IPS-18c (cell line): ENCODE data around the gene SPG11.
"Not testable (repeated sequence)": the region's sequence is repeated elsewhere in the genome, so short reads cannot be mapped to it uniquely, and the experiment has no call there.

ENCODE experiments used
- H3K4me3 ChIP-seq: 2 replicates; pipeline ENCODE4 v1.7.0; 2013; ENCODE audit warnings: low read depth, mild to moderate bottlenecking, low read length, moderate library complexity; ENCODE audit not compliant: insufficient read depth
- H3K9me3 ChIP-seq: one replicate; pipeline ENCODE4 v1.6.1; 2013; ENCODE audit warnings: mild to moderate bottlenecking, low read length, moderate library complexity; ENCODE audit not compliant: control insufficient read depth, insufficient read depth

Gene SPG11

GRCh38 chr15:44654858-44655257, 8.6 kb downstream of the SPG11 start:
- H3K4me3 ChIP-seq = no peak overlapping the region

GRCh38 chr15:44647637-44648036, 15.8 kb downstream of the SPG11 start:
- no peak overlapping the region for H3K4me3 ChIP-seq
- no peaks in the 10 kb centered on the region for H3K9me3 ChIP-seq

More at GRCh38 chr15:44654858-44655257, 8.6 kb downstream of the SPG11 start:
- no peaks in the 10 kb centered on the region for H3K9me3 ChIP-seq

- H3K4me3 ChIP-seq = no peak overlapping the region
These were observed 16.4 kb downstream of the SPG11 start for GRCh38 chr15:44647036-44647435.

GRCh38 chr15:44646460-44646859, 17.0 kb downstream of the SPG11 start:
- no peaks in the 10 kb centered on the region for H3K9me3 ChIP-seq
- H3K4me3 ChIP-seq = no peak overlapping the region

More at GRCh38 chr15:44647036-44647435, 16.4 kb downstream of the SPG11 start:
- no peaks in the 10 kb centered on the region for H3K9me3 ChIP-seq

- H3K9me3 ChIP-seq = no peaks in the 10 kb centered on the region
- H3K4me3 ChIP-seq = no peak overlapping the region
These were observed 21.8 kb downstream of the SPG11 start for GRCh38 chr15:44641651-44642050.

- Histone ChIP-seq H3K4me3 (no peak overlapping the region), H3K9me3 (no peaks in the 10 kb centered on the region)
These were observed 26.5 kb downstream of the SPG11 start for GRCh38 chr15:44636976-44637375.

- H3K9me3 ChIP-seq = peaks cover 2% of the 10 kb centered on the region
- no peak overlapping the region for H3K4me3 ChIP-seq
These were observed 29.9 kb downstream of the SPG11 start for GRCh38 chr15:44633603-44634002.

GRCh38 chr15:44625286-44625685, 38.2 kb downstream of the SPG11 start:
- H3K9me3 ChIP-seq, H3K4me3 ChIP-seq: not testable (repeated sequence)

GRCh38 chr15:44623178-44623577, 40.3 kb downstream of the SPG11 start:
- Histone ChIP-seq H3K9me3 (no peaks in the 10 kb centered on the region), H3K4me3 (no peak overlapping the region)

GRCh38 chr15:44620081-44620480, 43.4 kb downstream of the SPG11 start:
- no peaks in the 10 kb centered on the region for H3K9me3 ChIP-seq
- no peak overlapping the region for H3K4me3 ChIP-seq

GRCh38 chr15:44616974-44617373, 46.5 kb downstream of the SPG11 start:
- Histone ChIP-seq H3K4me3 (no peak overlapping the region), H3K9me3 (peaks cover 3% of the 10 kb centered on the region)

- H3K4me3 ChIP-seq = no peak overlapping the region
- no peaks in the 10 kb centered on the region for H3K9me3 ChIP-seq
These were observed 56.7 kb downstream of the SPG11 start for GRCh38 chr15:44606740-44607139.

- Histone ChIP-seq H3K9me3 (no peaks in the 10 kb centered on the region), H3K4me3 (no peak overlapping the region)
These were observed 60.3 kb downstream of the SPG11 start for GRCh38 chr15:44603126-44603525.

- H3K4me3 ChIP-seq = no peak overlapping the region
These were observed 64.6 kb downstream of the SPG11 start for GRCh38 chr15:44598892-44599291.

GRCh38 chr15:44598066-44598465, 65.4 kb downstream of the SPG11 start:
- H3K4me3 ChIP-seq = no peak overlapping the region
- no peaks in the 10 kb centered on the region for H3K9me3 ChIP-seq

More at GRCh38 chr15:44598892-44599291, 64.6 kb downstream of the SPG11 start:
- H3K9me3 ChIP-seq = no peaks in the 10 kb centered on the region

- no peak overlapping the region for H3K4me3 ChIP-seq
- no peaks in the 10 kb centered on the region for H3K9me3 ChIP-seq
These were observed 66.9 kb downstream of the SPG11 start for GRCh38 chr15:44596511-44597010.

- H3K4me3 ChIP-seq = no peak overlapping the region
- no peaks in the 10 kb centered on the region for H3K9me3 ChIP-seq
These were observed 67.6 kb downstream of the SPG11 start for GRCh38 chr15:44595656-44596510.

- Histone ChIP-seq H3K4me3 (no peak overlapping the region), H3K9me3 (no peaks in the 10 kb centered on the region)
These were observed 68.2 kb downstream of the SPG11 start for GRCh38 chr15:44595246-44595645.
